Globus pallidus (tissue), 1 donor: ENCODE data around the gene CLDN3.

Experiments used
- DNase-seq: peaks from one replicate; pipeline ENCODE4 v3.0.0-alpha.2; 2015; ENCODE audit warnings: low spot score

CLDN3 gene

DNA sequence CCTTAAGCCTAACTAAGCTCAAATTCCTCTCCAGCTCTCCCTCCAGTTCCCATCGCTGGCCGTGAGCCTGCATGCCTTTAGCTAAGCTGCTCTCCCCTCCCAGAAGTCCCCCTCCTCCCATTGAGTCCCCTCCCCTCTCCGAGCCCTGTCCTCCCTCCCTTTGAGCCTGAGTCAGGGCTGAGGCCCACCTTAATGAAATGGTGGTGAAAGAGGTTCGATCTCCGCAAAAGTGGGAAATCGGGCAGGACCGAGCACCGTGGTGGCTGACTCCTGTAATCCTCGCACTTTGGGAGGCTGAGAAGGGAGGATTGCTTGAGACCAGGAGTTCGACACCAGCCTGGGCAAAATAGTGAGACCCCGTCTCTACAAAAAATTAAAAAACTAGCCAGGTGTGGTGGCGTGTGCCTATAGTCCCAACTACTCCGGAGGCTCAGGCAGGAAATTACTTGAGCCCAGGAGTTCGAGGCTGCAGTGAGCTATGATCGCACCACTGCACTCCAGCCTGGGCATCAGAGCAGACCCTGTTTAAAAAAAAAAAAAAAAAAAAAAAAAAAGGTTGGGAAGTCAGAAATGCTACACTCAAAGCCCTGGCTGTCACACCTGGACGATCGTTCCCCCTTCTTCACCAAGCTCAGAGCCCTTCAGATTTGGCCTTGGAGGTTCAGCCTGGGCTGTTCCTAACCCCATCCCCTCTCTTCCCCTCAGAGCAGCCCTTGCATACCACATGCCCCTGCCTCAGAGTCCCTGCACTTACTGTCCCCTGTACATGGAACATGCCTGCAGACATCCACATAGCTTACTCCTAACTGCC lies 995 bp upstream of the CLDN3 start:
- no peak for DNase-seq

DNA sequence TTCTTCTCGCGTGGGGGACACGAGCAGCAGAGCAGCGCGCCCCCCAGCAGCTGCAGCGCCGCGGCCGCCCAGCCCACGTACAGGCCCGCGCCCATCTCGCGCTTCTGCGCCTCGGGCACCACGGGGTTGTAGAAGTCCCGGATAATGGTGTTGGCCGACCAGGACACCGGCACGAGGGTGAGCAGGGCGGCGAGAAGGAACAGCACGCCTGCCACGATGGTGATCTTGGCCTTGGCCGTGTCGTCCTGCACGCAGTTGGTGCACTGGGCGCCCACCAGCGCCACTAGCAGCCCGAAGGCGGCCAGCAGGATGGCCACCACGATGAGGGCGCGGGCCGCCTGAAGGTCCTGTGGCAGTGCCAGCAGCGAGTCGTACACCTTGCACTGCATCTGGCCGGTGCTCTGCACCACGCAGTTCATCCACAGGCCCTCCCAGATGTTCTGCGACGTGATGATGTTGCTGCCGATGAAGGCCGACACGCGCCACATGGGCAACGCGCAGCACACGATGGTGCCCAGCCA lies 529 bp downstream of the CLDN3 start:
- no peak for DNase-seq

DNA sequence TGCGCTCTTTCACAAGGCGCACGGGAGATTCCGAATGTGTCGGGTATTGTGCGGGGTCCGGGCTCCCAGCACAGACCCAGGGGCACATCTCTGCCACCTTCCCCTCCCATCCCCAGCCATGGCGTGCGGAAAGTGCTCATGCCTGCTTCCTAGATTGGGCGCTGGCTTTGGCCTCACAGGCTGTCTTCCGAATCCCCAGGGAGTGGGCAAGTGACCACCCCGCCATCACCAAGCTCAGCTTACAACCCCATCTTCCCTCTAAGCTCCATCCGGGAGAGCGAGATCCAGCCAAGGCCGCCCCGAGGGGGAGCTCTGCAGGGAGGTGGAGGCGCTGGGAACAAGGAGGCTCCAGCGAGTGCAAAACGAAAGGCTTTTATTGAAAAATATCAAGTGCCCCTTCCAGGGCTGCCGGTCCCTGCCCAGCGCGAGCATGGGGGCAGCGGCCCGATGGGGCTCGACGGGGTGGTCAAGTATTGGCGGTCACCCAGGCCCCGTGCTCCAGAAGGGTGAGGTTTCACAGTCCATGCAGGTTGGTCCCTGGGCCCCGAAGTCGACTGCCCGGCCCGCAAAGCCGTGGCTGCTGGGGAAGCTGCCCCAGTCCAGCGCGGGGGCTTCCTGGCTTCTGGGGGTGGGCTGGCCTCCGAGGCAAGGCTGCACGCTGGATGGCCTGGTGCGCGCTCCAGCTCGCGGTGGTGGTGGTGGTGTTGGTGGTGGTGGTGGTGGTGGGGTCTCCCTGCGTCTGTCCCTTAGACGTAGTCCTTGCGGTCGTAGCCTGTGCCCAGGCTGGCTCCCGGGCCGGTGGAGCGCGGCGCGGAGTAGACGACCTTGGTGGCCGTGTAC lies 1.2 kb downstream of the CLDN3 start:
- DNase-seq = no peak

DNA sequence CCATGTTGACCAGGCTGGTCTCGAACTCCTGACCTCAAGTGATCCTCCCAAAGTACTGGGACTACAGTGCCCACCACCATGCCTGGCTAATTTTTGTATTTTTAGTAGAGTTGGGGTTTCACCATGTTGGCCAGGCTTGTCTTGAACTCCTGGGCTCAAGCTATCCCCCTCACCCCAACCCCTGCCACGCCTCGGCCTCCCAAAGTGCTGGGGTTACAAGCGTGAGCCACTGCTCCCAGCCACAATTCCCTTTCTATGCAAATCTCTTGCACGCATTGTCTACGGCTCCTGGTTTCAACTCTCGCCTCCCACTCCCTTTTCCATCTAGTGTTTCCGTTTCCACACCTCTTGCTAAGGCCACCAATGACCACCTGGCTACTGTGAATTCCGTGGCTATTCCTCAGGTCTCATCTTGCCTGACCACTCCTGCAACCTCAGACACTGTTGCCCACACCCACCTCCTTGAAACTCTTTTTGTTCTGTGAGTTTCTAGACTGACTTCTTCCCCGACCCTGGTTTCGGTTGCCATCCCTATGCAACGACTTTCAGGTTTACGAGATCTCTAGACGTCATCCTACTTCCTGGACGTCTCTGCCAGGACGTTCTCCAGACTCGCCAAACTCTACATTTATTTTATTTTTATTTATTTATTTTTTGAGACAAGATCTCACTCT lies 3.4 kb downstream of the CLDN3 start:
- no peak for DNase-seq

DNA sequence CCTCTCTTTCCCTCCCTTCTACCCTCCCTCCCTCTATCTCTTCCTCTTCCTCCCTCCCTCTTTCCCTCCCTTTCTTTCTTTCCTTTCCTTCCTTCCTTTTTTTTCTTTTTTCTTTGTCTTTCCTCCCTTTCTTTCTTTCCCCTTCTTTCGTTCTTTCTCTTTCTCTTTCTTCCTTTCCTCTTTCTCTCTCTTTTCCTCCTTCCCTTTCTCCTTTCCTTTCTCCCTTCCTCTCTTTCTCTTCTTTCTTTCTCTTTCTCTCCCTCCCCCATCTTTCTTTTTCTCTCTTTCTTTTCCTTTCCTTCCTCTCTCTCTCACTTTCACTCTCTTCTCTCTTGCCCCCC lies 7.4 kb downstream of the CLDN3 start:
- DNase-seq = no peak

DNA sequence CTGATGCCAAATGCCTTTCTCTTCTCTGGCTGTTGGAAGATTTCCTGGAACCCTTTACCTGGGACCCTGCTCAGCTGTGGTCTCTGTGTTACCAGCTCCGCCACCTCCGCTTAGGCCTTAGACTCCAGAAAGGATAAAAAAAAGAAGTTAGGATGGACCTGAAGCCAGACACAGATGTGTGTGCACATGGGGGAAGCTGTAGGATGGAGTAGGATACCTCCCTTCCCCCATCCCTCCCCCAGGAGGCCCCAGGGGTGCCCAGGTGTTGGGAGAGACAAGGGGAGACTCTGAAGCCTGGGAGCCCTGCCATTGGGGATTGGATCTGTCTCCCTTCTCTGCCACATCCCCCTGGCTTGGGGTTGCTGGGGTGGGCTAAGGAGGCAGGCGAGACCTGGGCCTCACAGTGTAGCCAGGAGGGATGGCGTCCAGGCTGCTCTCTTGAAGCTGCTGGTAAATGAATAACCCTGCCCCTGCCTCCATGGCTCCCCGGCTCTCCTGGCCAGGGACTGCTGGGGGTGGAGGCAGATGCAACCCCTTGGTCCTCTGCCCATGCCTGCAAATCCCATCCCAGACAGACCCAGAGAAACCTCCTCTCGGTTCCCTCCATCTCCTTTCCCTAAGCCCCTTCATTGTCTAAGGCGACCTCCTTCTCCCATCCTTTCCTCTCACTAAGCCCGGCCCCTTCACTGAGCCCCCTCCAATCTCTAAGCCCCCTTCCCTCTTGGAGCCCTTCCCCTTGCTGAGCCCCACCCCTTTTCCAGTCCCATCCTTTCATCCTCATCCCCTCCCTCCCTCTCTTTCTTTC lies 8.0 kb downstream of the CLDN3 start:
- no peak for DNase-seq

DNA sequence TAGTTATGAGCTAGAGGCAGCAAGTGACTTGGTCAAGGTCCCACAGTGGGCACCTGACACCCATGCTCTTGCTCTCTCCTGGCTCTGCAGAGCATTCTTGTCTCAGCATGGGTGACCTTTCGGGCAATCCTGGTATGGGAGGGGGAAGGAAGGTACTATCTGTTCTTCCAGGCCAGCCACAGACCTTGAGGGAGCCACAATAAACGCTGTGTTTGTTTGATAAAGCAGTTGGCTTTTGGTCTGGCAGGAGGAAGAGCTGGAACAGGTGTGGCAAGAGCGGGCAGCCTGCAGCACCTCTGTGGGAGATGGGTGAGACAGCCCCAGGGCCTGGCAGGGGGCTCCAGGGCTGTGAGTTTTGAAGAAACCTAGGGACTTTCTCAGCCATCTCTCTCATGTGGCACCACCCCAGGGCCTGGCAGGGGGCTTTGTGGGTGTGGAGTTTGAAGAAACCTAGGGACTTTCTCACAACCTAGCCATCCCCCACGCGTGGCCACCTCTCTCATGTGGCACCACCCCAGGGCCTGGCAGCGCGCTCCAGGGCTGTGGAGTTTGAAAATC lies 11.4 kb downstream of the CLDN3 start:
- DNase-seq = no peak

DNA sequence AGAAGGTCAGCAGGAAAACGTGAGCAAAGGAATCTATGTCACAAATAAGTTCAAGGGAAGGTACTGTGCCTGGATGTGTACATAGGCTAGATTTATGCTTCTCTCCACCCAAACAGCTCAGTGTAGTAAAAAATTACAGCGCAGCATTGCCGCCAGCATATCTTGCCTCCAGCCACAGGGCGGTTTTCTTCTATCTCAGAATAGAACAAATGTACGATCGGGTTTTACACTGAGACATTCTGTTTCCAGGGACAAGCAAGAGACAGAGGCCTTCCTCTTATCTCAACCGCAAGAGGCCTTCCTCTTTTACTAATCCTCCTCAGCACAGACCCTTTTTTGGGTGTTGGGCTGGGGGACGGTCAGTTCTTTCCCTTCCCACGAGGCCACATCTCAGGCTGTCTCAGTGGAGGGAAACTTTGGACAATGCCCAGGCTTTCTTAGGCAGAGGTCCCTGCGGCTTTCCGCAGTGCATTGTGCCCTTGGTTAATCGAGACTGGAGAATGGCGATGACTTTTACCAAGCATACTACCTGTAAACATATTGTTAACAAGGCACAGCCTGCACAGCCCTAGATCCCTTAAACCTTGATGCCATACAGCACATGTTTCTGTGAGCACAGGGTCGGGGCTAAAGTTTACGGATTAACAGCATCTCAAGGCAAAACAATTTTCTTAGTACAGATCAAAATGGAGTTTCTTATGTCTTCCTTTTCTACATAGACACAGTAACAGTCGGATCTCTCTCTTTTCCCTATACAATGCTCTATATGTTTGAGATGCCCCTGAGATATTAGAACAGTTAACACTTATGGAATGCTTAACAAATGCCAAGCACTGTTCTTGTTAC lies 19.9 kb downstream of the CLDN3 start:
- peak; percentile 29 for DNase-seq

DNA sequence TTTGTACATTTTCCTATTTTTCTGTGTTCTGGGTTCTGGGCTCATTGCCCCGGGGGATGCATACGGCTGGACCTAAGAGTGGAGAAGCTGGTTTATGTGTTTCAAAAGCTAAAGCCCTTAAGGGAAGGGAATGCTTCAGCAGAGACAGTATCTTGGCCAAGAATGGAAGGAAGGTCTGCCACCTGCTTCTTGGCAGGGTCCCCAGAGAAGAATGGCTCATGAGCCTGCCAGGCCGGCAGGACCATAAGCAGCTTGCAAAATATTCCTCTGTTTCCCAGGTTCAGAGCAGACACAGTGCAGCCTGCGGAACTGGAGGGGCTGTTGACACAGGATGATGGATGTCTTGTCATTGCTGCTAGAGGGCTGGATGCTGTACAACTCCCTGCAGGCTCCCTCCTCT lies 23.7 kb downstream of the CLDN3 start:
- DNase-seq = no peak

DNA sequence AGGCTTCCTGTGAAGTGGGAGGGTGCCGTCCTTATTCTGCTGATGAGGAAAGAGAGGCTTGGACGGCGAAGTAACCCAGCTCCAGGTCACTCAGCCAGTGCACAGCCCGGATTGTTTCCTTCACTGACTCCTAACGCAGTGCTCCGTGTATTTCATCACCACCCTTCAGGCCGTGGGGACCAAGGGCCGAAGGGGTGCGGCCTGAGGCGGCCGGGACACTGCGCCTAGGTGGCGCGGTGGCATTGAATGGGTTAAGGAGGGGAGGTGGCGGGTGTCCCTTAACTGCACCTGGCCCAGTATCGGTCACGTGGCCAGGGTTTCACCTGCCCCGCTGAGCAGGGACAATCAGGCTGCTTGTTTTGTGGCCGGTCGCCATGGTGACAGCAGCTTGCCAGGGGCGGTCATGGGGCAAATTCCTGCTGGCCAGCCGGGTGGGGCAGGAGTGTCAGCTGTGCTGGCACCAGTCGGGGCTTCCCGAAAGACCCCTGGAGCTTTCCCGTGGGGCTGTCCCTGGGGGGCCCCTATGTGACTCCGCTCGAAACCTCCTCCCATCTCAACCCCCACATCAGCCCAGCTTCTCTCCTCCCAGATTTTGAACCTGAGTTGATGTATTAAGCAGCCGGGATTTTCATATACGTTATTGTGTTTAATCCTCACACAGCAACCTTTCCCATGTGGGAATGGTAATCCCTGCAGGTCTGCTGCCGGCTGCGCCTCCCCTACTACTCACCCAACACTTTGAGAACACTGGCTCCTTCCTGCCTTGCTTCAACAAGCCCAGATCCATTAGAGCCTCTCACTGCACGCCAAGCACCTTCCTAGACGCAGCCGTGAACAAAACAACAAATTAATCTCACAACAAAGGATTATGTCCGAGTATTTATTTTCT lies 27.1 kb downstream of the CLDN3 start:
- no peak for DNase-seq

DNA sequence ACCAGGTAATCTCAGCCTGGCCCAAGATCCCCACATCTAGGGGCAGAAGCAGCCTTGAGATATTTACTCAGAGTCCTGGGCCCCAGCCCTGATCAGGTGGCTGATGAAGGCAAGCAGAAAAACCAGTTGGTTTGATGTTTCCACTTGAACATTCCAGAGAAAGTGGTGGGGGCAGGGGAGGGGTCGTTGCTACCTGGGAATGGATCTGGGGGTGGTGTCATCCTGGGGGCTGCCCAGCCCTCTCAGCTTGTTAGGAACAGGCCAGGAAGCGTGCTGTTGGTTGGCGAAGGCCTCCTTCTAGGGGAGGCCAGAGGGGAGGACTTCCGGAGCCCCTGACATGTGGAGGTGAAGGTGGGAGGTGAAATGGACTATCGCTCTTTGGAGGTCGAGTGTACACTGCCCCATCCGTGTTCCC lies 27.7 kb downstream of the CLDN3 start:
- no peak for DNase-seq

DNA sequence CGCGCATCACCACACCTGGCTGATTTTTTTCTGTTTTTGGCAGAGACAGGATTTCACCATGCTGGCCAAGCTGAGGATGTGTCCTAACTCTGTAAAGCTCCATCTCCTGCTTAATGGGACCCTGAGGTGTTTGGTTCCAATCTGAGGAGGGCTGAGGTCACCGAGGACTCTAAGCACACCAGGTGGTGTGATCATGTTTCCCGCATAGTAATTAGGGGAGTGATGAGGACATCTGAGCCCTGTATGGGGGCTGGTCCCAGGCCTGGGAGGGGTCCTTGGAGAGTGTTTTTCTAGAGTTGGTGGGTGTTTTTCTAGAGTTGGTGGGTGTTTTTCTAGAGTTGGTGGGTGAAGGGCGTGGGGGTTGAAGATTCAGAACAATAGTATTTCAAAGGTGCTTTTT lies 28.5 kb downstream of the CLDN3 start:
- DNase-seq = no peak

DNA sequence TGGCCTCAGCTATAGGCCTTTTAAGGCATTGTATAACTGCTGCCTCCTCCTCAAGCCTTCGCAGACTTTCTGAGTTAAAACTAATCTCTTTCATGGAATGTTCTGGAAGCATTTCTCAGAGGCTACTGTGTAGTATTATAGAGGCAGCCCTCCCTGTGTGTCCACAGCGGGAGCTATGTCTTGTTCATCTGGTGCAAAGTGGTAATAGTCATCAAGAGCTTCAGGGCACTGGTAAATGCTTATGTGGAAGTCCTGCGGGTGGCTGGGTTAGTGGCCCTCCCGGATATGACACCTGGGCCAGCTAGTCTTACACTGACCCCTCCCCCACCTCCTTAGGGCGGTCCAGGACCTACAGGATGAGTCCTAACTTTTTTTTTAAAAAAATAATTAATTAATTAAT lies 29.3 kb downstream of the CLDN3 start:
- DNase-seq = no peak

DNA sequence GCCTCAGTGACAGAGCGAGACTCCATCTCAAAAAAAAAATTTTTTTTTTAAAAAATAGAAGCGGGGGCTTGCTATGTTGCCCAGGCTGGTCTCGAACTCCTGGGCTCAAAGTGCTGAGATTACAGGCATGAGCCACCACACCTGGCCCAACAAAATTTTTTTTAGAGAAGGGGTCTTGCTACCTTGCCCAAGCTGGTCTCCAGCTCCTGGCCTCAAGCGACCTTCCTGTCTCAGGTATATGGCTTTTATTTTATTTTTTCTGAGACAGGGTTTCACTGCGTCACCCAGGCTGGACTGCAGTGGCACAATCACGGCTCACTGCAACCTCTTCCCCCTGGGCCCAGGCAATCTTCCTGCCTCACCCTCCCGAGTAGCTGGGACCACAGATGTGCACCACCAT lies 29.9 kb downstream of the CLDN3 start:
- no peak for DNase-seq

DNA sequence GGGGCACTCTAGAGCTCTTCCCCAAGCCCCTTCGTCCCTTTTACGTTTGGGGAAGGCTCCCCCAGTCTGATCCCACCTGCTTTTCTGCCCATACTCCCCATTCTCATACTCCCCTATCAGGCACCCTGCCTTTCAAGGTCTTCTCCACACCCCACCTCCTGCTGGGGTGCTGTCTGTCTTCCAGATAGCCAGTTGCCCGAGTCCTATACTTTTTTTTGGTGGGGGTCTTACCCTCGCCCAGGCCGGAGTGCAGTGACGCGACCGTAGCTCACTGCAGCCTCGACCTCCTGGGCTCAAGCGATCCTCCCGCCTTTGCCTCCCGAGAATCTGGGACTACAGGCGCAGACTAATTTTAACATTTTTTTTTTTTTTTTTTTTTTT lies 30.7 kb downstream of the CLDN3 start:
- no peak for DNase-seq

DNA sequence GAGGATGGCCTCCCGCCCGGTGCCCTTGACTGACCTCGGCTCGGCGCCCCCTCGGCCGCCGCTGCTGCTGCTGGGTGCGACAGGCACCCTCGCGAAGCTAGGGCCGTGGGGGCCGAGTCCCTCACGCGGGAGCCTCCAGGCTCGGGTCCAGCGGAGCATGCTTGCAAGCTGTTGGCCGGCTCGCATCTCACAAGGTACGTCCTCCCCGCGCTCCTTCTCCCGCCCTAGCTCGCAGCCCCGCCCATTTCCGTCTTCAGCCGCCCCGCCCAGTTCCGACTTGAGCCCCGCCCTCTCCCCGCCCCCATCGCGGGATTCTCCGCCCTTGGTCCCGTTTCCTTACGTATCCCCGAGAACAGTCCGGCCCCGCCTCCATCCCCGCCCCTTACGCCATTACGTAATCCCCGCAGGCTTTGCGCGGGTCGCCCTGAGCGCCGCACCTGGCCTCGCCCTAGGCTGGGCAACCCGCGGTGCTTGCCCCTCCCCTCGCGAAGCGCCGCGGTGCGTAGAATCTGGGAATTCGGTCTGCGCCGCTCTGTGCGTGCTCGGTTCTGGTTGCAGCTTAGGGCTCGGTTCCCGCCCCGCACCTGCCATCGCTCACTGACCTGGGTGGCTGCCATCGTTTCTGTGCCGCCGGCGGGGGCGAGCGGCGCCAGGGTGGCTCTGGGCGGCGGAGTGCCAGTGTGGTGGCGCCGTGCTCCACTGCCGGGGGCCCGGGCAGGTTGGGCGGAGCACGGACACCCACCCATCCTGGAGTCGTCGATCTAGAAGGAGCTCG lies 31.3 kb downstream of the CLDN3 start, which contains the start of gene ABHD11:
Gene ABHD11, minus strand, starts transcription at position 191 of the 775 bp plus-strand sequence. Its CDS starts 32 bp downstream, at position 159.
- peak; percentile 95 for DNase-seq

DNA sequence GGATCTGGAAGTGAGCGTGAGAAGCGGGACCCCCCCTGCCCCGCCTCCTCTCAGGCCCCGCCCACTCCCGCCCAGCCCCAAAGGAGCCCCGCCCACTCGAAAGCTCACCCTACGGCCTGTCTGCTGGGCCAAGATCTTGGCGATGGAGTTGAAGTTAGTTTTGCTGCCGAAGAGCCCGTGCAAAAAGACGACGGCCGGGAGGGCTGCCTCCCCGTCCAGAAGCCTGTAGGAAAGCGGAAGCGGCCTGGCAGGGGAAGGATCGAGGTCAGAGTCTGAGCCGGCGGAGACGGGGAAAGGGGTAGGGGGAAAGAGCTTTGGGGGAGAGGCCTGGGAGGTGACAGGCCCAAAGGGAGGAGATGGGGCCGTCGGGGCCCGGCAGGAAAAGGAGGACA lies 31.9 kb downstream of the CLDN3 start:
- peak; percentile 59 for DNase-seq

DNA sequence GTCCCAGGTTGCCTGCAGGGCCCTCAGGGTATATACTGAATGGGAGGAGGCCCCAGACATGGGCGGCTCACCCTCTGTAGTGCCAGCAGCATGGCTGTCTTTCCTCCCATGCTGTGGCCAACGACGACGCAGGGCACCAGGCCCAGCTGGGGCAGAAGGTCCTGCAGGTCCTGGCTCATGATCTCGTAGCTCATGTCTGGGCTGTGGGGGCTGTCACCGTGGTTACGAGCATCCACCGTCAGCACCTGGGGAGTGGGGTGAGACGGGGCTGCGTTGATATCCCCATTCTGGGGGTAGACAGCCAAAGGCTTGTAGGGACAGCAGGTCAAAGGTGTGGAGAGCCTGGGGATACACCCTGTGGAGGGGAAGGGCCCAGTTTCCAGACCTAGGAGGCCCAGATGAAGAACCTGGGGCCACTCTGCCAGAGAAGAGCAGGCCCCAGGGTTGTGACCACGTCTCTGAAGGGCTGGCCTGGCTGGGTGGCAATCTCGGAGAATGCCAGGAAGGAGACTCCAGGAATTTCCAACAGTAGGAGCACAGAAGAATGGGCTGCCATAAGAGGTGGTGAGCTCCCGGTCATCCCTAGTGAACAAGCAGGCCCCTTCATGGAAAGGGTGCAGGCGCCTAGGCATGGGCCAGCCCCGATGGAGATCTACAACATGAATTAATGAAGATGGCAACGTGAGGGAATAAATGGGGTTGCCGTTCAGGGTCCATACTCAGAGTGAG lies 32.4 kb downstream of the CLDN3 start:
- no peak for DNase-seq
